A549 treated with RU486 at 1 μM for 4 hours (cell line): ENCODE measurements around the gene SPOCK1. TPM values are rescaled to one million over a fixed set of nuclear protein-coding genes. Genes with fewer than 3 reads are reported as not detected.

Experiments used
- total RNA-seq: library from RNA; stranded (reverse); fragments of 200-300 nt; extraction: Qiagen RNA extraction; gene quantifications from 5 replicates; pipeline ENCODE4 v1.2.3, GENCODE V29; 2022; ENCODE audit warnings: low read depth

SPOCK1 gene
- total RNA-seq, result 13.0 to 21.8 TPM (median 16.0 TPM) in 5 replicates

GRCh38 chr5:137498736-137499505 is at the start of gene SPOCK1:
SPOCK1 (minus strand) TSS chr5:137499326.

Other genes with a start within 250 kb of the SPOCK1 start
- 0.14 to 0.39 TPM (median 0.18 TPM) in 5 replicates for gene KLHL3, start 236.8 kb upstream of the SPOCK1 start, total RNA-seq